Fibroblast of the aortic adventitia (primary cell): Measurements from ENCODE around the gene BAHD1. TPM values are rescaled to one million over a fixed set of nuclear protein-coding genes. Genes with fewer than 3 reads are reported as not detected.

Source experiments
- DNase-seq: peaks from one replicate; pipeline ENCODE4 v3.0.0-alpha.2; 2010; ENCODE audit warnings: low read depth
- H3K4me3 ChIP-seq: 2 replicates; pipeline ENCODE4 v1.5.1; 2011; ENCODE audit warnings: low read depth, mild to moderate bottlenecking, control low read depth, low read length, moderate library complexity
- CTCF ChIP-seq: IDR thresholded peaks from 2 replicates; pipeline ENCODE4 v1.5.1; 2011; ENCODE audit warnings: mild to moderate bottlenecking, low read length, control low read depth, inconsistent platforms; ENCODE audit not compliant: insufficient read depth
- total RNA-seq: library from RNA; depleted of rRNA; stranded (reverse); fragments of >200 nt; gene quantifications from 2 replicates; pipeline ENCODE4 v1.2.3, GENCODE V29; 2012; ENCODE audit warnings: low replicate concordance

Gene BAHD1
- total RNA-seq, 1 donor, result 9.0 TPM

GRCh38 chr15:40465939-40466338 lies 25.2 kb downstream of the BAHD1 start:
- no peak overlapping the region for H3K4me3 ChIP-seq
- TF ChIP-seq CTCF, result no peak
- DNase-seq, result no peak

- no peak overlapping the region for H3K4me3 ChIP-seq
- no peak for TF ChIP-seq CTCF
- no peak for DNase-seq
These were observed 25.9 kb downstream of the BAHD1 start for GRCh38 chr15:40466426-40467260.

GRCh38 chr15:40467261-40467615 lies 26.5 kb downstream of the BAHD1 start:
- no peak for TF ChIP-seq CTCF
- no peak overlapping the region for H3K4me3 ChIP-seq
- DNase-seq, result no peak

DNA sequence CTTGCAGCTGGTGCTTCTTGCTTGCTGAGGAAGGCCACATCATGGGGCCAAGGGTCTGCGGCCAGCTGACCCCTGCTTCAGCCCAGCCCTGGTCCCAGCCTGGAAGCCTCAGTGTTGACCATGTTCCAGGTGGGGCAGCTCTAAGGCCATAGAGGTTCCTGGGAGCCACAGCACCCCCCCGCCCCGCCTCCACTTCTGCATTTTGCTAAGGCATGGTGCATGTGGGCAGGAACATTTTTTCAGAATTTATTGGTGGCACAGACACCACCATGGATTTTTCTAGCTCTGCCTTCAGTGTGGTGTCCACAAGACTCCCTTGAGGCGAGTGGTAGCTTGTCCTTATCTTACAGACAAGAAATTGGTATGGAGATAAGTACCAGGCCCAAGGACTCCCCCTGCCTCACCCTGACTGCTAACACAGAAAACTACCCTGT lies 28.2 kb downstream of the BAHD1 start:
- H3K4me3 ChIP-seq, result no peak overlapping the region
- TF ChIP-seq CTCF, result no peak
- no peak for DNase-seq

DNA sequence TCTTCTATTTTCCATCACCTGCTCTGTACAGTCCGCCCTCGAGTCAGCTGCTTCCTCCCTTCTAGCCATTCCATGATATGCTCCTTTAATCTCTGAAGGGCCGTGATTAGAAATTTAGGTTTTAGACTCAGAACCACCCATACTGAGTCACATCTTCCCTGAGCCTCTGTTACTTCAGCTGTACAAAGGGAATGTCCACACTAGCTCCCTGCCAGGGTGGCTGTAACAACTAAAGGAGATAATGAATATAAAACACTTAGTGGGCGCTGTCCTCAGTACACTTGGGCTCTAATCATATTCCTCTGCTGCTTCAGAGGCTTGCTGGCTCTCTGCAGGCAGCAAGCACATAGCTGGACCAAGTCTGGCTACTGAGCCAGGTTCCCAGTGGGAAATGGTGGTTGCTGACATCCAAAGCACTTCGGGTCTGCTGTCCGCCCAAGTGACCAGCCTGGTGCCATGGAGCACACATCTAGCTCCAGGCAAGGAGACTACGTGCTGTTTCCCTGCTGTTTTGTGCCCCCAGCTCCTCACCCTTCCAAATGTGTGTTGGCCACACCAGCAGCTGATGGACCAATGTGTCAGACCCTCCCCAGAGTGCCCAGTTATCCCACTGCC lies 29.1 kb downstream of the BAHD1 start:
- peak; percentile 58 for DNase-seq
- peak overlapping the region; percentile 64 for H3K4me3 ChIP-seq
- no peak for TF ChIP-seq CTCF

GRCh38 chr15:40470423-40471104 lies 29.8 kb downstream of the BAHD1 start, which contains the start of gene CHST14:
CHST14 (plus strand) TSS chr15:40470984; CDS start chr15:40471214, 230 bp downstream.
- TF ChIP-seq CTCF, result no peak
- peak within 1 kb of the TSS; percentile 76 for H3K4me3 ChIP-seq
- peak; percentile 31 for DNase-seq
